Sigmoid colon (tissue), 3 donors: ENCODE results near the gene CTTN.

Experiments
- POLR2A ChIP-seq, 2 donors: fragments of 450-650 bp; IDR thresholded peaks; one replicate each; pipeline ENCODE4 v1.6.1; 2016; ENCODE audit warnings: antibody characterized with exemption in 2 of 2, mild to moderate bottlenecking in 2 of 2, moderate library complexity in 2 of 2
- TF ChIP-seq, protein P1 (sequence below), 4 experiments: fragments of 450-650 bp in 3 of 4; fragments of 200-600 bp in 1 of 4; IDR thresholded peaks; one replicate each; pipeline ENCODE4 v1.5.1; 2016 to 2019; ENCODE audit warnings: antibody characterized with exemption in 4 of 4, mild to moderate bottlenecking in 3 of 4, moderate library complexity in 2 of 4

DNA sequence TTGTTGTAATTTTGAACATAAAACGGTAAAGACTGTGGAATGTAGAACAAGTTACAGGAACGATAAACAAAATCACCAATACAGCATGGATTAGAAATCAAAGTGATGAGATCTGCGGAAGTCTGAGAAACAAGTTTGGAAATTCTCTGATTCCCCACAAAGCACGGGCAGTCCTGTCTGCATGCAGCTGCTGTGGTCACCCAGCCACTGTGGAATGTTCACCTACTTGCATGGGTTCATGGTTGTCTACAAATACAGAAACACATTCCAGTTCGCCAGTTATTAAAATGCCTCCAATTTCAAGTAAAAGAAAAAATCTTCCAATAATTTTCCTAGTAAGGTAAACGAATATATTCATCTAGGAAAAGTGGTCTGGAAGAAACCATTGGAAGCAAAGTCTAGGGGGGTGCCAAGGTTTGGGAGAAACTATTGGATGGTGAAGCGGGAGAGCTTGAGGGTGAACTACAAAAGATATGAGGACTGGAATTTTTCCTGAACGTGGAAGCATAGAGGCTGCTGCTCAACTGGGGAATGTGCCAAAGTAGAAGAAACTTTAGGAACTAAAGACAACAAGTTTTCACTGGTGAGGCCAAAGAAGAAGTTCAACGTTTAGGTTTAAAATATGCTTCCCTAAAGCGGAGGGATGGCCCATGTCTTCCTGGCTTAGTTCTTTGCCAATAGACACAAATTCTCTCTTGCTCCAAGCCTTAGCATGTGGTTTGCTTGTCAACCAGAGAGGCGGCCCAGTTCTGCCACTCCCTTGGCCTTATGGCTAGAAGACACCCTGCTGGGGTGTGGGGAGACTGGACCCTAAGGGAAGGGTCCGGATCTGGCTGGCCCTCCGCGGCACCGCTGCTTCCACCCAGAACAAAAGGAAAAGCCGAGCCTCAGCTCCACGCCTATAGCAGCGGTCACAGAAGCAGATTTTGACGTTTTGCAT lies 70.2 kb downstream of the CTTN start:
- TF ChIP-seq POLR2A (IDR thresholded peaks at IDR 0.05): no peak
- TF ChIP-seq, protein P1, sequence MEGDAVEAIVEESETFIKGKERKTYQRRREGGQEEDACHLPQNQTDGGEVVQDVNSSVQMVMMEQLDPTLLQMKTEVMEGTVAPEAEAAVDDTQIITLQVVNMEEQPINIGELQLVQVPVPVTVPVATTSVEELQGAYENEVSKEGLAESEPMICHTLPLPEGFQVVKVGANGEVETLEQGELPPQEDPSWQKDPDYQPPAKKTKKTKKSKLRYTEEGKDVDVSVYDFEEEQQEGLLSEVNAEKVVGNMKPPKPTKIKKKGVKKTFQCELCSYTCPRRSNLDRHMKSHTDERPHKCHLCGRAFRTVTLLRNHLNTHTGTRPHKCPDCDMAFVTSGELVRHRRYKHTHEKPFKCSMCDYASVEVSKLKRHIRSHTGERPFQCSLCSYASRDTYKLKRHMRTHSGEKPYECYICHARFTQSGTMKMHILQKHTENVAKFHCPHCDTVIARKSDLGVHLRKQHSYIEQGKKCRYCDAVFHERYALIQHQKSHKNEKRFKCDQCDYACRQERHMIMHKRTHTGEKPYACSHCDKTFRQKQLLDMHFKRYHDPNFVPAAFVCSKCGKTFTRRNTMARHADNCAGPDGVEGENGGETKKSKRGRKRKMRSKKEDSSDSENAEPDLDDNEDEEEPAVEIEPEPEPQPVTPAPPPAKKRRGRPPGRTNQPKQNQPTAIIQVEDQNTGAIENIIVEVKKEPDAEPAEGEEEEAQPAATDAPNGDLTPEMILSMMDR (IDR thresholded peaks at IDR 0.05): no peak
